Activated B cell treated with CpG ODN at 0.5 μM for 24 hours (primary cell): Measurements from ENCODE around the gene IARS1. TPM values are rescaled to one million over a fixed set of nuclear protein-coding genes. Genes with fewer than 3 reads are reported as not detected.

Experiments used
- ATAC-seq: fragments of 200-7000 bp; cut with Tn5 transposase; one replicate; pipeline ENCODE4 v1.10.0; 2021; ENCODE audit warnings: low read depth, mild to moderate bottlenecking, moderate library complexity
- CTCF ChIA-PET: fragments of 350-600 bp; sonication (Branson Sonifier 250); formaldehyde crosslinking; loops from one replicate; lab custom pipeline; 2021; ENCODE audit warnings: antibody characterized with exemption; lab: Charles Lee
- POLR2A ChIA-PET: fragments of 350-600 bp; sonication (Branson Sonifier 250); formaldehyde crosslinking; loops from one replicate; lab custom pipeline; 2021; ENCODE audit warnings: antibody characterized with exemption; lab: Charles Lee
- DNase-seq: peaks from one replicate; pipeline ENCODE4 v3.0.0; 2022
- H3K27ac Mint-ChIP-seq: one replicate; pipeline ENCODE4 v1.8.0; 2020; ENCODE audit warnings: mixed read lengths
- H3K27me3 Mint-ChIP-seq: one replicate; pipeline ENCODE4 v1.8.0; 2021; ENCODE audit warnings: mixed read lengths
- H3K36me3 Mint-ChIP-seq: one replicate; pipeline ENCODE4 v1.8.0; 2021; ENCODE audit warnings: low read depth, mixed read lengths
- H3K4me1 Mint-ChIP-seq: one replicate; pipeline ENCODE4 v1.8.0; 2021; ENCODE audit warnings: mixed read lengths
- H3K4me3 Mint-ChIP-seq: one replicate; pipeline ENCODE4 v1.8.0; 2020; ENCODE audit warnings: mild to moderate bottlenecking, mixed read lengths
- H3K9me3 Mint-ChIP-seq: one replicate; pipeline ENCODE4 v1.8.0; 2020; ENCODE audit warnings: mixed read lengths
- CTCF ChIP-seq: fragments of 200-600 bp; IDR thresholded peaks from one replicate; pipeline ENCODE4 v1.8.0; 2022; ENCODE audit warnings: antibody characterized with exemption, mild to moderate bottlenecking
- intact Hi-C: fragments of 100-400 bp; cut with micrococcal nuclease; formaldehyde crosslinking; loops from one replicate; pipeline ENCODE4 v1.15.1; 2024
- total RNA-seq: library from RNA; stranded (reverse); gene quantifications from 2 replicates; pipeline ENCODE4 v1.2.3, GENCODE V29; 2022

The IARS1 gene
- total RNA-seq, 1 donor from 2014 or later = 205 TPM

- H3K4me1 Mint-ChIP-seq = no peaks in the 10 kb centered on the region
- ChIA-PET POLR2A (no interaction called here), CTCF (no interaction called here)
- DNase-seq (no peak), ATAC-seq (no peak)
- no peaks in the 10 kb centered on the region for H3K27me3 Mint-ChIP-seq
- H3K36me3 Mint-ChIP-seq = peaks cover 10% of the 10 kb centered on the region
- H3K9me3 Mint-ChIP-seq = no peaks in the 10 kb centered on the region
- intact Hi-C loops = no loop called here
- H3K4me3 Mint-ChIP-seq = no peak overlapping the region
- no peak overlapping the region for H3K27ac Mint-ChIP-seq
- TF ChIP-seq CTCF = no peak
Observed at GRCh38 chr9:92332577-92333281, 39.2 kb upstream of the IARS1 start.

GRCh38 chr9:92328225-92328624 lies 34.7 kb upstream of the IARS1 start:
- ChIA-PET CTCF (no interaction called here), POLR2A (no interaction called here)
- H3K27ac Mint-ChIP-seq = no peak overlapping the region

GRCh38 chr9:92327283-92327850 lies 33.9 kb upstream of the IARS1 start:
- peak overlapping the region; percentile 17 for H3K4me3 Mint-ChIP-seq
- TF ChIP-seq CTCF = no peak
- H3K27me3 Mint-ChIP-seq = no peaks in the 10 kb centered on the region
- H3K4me1 Mint-ChIP-seq = peaks cover 27% of the 10 kb centered on the region
- ChIA-PET CTCF (no interaction called here), POLR2A (no interaction called here)
- H3K27ac Mint-ChIP-seq = no peak overlapping the region
- DNase-seq = no peak
- no peaks in the 10 kb centered on the region for H3K9me3 Mint-ChIP-seq
- intact Hi-C loops = loop anchor here (10.0 kb wide), 3 partner anchors 477 to 613 kb away; partner anchors contain the start of gene ZNF484
- no peak for ATAC-seq
- H3K36me3 Mint-ChIP-seq = peaks cover 23% of the 10 kb centered on the region

More at GRCh38 chr9:92328225-92328624, 34.7 kb upstream of the IARS1 start:
- Mint-ChIP-seq H3K4me1 (peaks cover 27% of the 10 kb centered on the region), H3K4me3 (no peak overlapping the region), H3K27me3 (no peaks in the 10 kb centered on the region), H3K9me3 (no peaks in the 10 kb centered on the region), H3K36me3 (peaks cover 20% of the 10 kb centered on the region)
- DNase-seq (no peak), ATAC-seq (no peak)
- intact Hi-C loops = loop anchor here (10.0 kb wide), 3 partner anchors 477 to 613 kb away; partner anchors contain the start of gene ZNF484
- no peak for TF ChIP-seq CTCF

GRCh38 chr9:92325991-92326500 lies 32.5 kb upstream of the IARS1 start:
- Mint-ChIP-seq H3K36me3 (peaks cover 33% of the 10 kb centered on the region), H3K4me3 (peak overlapping the region; percentile 98), H3K27ac (peak overlapping the region; percentile 98), H3K9me3 (no peaks in the 10 kb centered on the region), H3K4me1 (peaks cover 27% of the 10 kb centered on the region), H3K27me3 (no peaks in the 10 kb centered on the region)
- TF ChIP-seq CTCF = no peak
- ATAC-seq (peak; percentile 1), DNase-seq (no peak)
- ChIA-PET POLR2A (interaction anchor here (0.6 to 2.2 kb wide), 7 partner anchors 8 to 438 kb away, joined by 3 to 19 read pairs (median 4); partner anchors contain the start of gene IPPK), CTCF (no interaction called here)
- intact Hi-C loops = loop anchor here (1.0 to 10.0 kb wide), 9 partner anchors 11 to 611 kb away; partner anchors contain the start of genes IARS1, IPPK, SPTLC1 and ZNF484
